ENCODE results near the gene SAE1.
"Not testable (repeated sequence)": the region's sequence is repeated elsewhere in the genome, so short reads cannot be mapped to it uniquely, and the experiment has no call there.

SAE1 gene

DNA sequence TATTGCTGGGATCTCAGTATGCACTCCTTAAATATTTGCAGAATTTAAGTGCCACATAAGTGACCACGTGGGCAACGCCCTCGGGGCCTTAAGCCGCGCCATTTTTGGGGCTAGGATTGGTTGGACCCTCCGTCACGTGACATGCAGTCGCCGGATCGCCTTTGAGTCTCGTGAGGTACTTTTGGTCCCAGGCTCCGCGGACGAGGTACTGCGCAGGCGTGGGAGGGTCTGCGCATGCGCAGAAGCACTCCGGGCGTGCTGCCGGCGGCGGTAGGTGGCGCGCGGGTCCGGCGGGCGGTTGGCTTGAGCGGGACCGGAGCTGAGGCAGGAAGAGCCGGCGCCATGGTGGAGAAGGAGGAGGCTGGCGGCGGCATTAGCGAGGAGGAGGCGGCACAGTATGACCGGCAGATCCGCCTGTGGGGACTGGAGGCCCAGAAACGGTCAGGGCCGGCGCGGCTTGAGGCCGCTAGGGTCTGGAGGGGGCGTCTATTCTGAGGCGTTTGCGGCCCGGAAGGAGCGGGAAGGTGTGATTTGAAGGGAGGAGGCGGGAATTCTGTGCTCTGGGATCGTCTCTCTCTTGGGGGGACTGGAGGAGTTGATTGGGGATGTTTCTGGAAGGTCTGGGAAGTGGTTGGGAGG, at the start of gene SAE1:
TSS of gene SAE1 (plus strand) at position 247 of the 639 bp plus-strand sequence. CDS start at position 343, 96 bp downstream.
- DNase-seq (ENCODE audit: low read depth in 3 of 3) = peak; percentile 86 to 96 (median 92)

DNA sequence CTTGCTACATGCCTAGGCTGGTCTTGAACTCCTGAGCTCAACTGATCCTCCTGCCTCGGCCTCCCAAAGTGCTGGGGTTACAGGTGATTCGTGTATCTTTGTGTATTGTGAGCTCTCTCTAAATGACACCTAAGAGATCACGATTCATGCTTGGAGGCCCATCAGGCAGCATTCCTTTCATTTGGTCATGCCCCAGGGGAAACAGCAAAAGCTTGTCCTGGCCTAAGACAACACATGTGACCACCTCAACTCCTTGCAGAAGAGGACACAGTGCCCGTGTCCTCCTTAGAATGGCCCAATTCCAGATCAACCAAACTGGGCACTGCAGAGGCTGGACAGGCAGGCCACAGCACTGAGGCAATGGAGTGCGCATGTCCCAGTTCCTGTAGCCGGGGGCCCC, 49.5 kb upstream of the SAE1 start:
- no peak for DNase-seq (ENCODE audit: low read depth in 3 of 3)

DNA sequence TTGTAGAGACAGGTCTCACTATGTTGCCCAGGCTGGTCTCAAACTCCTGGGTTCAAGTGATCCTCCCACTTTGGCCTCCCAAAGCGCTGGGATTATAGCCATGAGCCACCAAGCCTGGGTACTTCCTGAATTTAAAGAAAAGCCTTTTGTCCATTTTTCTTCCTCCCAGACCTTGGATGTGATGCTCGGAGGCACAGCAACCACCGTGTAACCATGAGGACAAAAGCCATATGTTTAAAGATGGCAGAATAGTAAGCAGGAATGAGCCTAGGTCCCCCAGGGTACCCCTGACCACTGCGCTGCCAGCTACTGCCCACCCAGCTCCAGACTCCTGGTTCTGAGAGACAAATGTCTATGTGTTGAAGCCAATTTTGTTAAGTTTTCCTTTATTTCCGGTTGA, 48.1 kb upstream of the SAE1 start:
- DNase-seq (ENCODE audit: low read depth in 3 of 3) = no peak

DNA sequence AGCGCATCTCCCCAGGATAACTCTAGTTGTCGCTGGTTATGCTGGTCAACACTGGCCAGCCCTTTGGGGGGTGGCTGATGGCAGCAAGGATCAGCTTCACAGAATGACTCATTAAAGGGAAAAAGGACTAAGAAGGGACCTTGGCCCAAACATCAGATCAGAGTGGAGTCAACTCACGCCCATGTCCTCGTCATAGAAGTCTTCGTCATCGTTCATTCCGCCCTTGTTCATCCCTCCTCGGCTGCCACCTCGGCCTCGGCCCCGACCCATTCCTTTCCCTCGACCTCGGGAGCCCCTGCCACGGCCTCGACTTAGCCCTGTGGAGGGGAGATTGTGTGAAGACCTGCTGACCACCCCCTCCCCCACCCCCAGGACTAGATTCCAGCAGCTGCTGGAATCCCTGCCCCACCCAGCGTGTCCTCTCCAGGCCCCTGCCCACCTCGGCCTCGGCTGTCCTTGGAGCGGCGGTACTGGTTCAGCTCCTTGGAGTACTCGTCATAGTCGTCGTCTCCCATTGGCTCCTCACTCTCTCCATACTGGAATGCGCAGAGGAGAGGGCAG, 45.7 kb upstream of the SAE1 start:
- no peak for DNase-seq (ENCODE audit: low read depth in 3 of 3)

DNA sequence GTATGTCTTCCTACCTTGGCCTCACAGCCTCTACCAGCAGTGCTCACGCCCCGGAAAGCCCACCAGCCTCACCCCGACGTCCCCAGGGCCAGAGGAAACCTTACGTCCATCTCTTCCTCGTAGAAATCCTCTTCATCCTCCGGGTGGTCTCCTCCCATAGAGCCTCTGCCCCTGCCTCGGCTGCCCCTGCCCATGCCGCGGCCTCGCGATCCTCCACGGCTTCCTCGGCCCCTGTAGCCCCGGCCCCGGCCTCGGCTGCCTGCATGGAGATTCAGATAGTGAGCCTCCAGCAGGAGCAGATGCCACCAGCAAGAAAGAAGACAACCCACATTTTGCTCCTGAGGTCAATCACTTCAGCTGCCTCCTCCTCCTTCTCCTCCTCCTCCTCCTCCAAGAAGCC, 44.4 kb upstream of the SAE1 start:
- no peak for DNase-seq (ENCODE audit: low read depth in 3 of 3)

DNA sequence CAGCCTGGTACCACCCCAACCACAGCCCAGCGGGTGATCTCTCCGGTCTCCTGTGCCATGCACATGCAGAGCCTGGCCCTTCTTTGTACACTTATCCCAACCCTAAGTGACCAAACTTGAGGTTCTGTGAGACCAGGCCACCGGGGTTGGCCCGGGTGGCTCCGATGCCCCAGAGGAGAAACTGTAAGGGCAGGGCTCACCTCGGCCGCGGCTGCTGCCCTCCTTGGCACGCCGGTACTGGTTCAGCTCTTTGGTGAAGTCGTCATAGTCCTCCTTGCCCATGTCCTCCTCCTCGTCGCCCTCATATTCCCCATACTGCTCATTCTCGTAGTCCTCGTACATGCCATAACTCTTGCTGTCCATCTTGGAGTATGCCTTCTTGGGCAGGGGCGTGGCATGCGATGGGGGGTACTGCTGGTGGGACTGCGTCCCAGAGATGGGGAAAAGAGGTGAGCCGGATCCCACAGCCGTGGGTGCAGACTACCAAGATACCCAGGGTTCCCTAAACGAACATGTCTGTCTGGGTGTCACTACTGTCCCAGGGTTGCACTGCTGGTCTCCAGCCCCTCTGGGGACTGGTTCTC, 40.8 kb upstream of the SAE1 start:
- DNase-seq (ENCODE audit: low read depth in 3 of 3) = no peak

DNA sequence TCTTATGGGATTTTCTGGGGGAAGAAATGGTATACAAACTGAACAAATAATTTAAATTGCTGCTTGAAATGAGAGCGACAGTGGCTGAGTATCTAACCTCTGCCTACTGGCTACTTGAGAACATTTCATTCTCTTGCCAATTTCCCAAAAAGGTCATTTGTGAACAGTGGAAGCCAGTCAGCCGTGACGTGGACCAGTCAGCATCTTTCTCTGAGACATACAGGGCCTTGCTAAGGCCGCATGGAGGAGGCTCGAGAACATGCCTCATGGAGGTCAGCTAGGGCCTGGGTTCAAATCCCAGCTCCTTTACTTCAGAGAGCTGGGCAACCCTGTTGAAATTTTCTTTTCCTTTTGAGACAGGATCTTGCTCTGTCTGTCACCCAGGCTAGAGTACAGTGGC, 37.4 kb upstream of the SAE1 start:
- DNase-seq (ENCODE audit: low read depth in 3 of 3) = no peak

DNA sequence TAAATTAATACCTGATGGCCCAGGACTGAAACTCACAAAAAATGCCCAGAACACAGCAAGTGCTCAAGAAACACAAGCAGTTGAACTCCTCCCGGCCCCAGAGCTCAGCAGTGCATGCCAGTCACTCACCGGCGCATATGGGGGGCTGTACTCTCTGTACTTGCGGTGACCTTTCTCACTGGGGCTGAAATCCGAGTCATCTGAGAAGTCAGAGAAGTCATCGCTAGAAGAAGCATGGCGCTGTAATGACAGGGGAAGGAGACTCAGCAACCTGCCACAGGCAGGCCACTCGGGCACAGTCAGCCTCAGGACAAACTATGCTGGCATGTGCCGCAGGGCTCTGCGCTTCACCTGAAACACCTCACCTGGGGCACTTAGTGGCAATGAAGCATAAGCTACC, 36.8 kb upstream of the SAE1 start:
- peak in 1 of 3 experiments; percentile 26 for DNase-seq (ENCODE audit: low read depth in 3 of 3)

DNA sequence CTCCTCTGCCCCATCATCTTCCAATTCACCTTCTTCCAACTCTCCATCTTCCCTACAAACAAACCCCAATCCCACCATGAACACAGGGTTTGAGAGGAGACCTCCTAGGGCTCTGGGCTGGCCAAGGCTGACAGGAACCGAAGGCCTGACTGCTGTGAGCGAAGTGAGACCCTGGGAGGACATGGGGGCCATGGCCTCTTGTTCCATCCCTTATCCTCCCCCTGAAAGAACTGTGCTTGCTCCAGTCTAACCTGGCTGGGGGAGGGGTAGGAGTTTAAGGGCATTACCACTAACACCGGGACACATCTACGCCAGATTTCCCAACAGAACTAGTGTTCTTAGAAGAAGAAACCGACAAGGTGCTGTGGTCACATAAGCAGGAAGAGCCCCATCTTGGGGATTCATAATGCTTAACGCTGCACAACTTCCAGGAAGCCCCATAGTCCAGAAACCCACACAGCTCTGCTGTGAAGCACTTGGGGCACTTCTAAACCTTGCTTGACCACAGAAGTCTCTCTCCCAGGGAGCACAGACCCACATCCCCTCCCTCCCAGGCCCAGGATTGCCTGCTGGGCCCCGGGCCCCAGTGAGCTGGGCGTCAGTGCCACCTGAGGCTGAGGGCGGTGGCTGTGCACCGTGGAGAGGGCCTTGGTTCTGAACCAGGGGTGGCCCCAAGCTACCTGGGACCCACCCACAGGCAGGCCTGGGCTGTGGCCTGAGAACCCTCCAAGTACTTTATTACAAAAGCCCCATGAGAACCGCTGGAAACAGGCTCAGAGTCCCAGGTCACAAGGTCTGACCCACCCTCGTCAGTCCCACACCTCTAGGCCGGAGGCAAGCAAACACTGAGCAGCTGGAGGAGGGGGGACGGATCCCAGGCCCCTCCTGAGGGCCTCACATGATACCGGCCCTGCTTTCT, 35.8 kb upstream of the SAE1 start:
- DNase-seq (ENCODE audit: low read depth in 3 of 3) = peak in 1 of 3 experiments; percentile 38

DNA sequence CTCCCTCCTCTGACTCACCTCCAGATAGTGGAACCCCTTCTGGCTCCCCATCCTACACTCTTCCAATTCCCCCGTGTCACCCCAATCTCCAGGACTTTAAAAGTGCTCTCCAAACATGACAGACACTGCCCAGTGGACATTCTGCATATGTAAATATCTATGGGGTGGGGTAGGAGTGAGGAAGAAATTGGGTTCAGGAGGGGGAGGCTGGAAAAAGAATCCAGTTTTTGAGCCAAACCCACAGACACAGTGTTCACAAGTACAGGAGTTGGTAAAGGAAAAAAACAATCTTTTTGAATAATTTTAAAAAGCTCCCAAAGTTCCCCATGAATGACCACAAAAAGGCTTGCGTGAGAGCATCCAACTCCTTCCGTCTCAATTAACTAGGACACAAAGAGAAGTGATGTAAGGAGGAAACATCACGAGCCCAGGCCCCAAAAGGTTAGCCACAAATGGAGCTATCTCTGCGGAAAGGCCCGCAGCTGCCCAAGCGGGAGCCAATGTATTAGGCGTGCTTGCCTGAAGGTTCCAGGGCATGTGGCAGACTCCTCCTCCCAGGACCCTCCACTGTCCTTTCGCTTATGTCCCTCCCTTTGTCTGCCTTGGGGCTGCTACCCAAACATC, 35.0 kb upstream of the SAE1 start:
- DNase-seq (ENCODE audit: low read depth in 3 of 3) = no peak

DNA sequence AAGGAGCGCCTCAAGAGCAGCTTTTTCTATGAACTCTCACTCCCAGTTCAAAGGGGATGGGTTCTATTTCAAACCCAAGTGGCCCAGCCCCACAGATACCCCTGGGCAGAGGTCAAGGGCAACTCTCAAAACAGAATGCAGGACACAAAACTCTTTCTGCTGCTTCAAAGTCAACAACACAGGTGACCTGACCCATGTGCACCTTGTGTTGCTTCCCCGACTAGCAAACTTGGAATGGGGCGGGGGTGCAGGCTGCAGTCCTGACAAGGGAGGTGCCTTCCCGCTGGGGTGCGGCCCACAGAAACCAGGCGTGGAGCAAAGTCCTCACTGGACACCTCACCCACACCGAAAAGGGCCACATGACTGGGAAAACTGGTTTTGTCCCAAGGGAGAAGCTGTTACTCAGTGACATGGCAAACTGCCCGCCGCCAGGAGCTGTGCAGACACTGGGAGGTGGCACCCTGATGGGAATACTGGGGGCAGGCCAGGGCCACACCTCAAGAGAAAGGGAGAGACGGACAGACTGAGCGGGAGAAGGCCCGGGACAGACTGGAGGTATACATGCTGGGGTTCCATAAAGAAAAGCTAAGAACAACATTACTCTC, 34.4 kb upstream of the SAE1 start:
- DNase-seq (ENCODE audit: low read depth in 3 of 3) = no peak

DNA sequence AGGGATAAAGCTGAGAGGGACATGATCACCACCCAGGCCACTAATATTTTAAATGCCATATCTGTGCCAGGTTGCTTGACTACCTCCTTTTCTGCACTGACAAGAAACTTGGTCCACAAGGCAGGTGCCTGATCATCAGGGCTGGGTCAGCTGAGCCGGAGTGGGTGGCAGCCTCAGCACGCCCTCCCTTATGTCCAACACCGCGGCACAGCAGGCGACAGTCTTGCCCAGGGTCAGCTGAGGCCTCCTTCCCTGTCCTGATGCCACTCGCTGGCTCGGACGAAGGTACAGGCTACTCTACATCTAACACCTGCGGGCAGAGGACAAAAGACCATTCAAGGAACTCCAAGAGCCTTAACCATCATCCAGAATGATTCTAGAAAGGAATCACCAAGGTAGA, 33.9 kb upstream of the SAE1 start:
- DNase-seq (ENCODE audit: low read depth in 3 of 3) = no peak

DNA sequence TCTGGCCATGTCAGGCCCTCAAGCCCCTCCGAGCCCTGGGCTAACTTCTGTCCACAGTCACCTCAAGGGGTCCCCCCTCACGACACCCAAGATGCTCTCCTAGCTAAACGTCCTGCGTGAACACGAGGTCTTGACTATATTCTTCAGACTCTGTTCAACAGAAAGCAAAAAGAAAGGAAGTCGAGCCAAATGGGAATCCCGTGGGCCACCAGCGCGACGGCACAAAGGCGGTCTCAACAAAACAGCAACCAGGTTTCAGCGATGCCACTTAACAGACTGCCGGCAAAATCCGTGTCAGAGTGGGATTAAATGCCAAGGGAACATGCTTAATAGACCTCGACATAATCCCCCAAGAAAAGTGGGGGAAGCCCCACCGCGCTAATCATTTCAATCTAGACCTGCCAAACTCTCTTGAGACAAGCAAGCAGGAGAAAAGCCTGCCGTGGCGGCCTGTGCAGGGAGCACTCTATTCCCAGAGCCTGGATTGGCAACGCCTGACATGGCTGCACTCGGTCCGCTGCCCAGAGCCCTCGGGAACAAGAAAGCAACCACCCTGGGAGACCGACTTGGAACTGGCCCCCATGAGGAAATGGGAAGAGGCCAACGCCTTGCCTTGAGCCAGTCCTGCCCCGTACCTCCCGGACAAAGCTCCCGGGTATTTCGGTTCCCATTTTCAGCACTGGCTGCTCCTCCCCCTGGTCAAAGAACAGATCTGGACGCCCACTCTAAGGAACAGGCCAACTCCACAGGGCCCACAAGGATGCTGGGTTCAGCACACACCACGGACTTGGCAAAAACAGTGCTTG, 33.0 kb upstream of the SAE1 start:
- DNase-seq (ENCODE audit: low read depth in 3 of 3) = no peak

DNA sequence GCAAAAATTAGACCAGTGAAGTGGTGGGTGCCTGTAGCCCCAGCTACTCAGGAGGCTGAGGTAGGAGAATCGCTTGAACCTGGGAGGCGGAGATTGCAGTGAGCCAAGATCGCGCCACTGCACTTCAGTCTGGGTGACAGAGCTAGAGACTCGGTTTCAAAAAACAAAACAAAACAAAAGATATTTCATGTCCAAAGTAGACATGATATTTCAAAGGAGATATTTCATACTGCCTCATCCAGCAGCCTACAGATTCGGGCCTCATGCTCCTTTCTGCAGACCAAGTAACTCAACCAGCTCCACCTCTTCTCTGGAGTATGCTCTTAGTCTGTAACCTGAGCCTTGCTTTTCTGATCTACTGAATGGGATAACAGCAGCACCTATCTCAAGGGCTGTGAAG, 32.0 kb upstream of the SAE1 start:
- DNase-seq (ENCODE audit: low read depth in 3 of 3) = no peak

DNA sequence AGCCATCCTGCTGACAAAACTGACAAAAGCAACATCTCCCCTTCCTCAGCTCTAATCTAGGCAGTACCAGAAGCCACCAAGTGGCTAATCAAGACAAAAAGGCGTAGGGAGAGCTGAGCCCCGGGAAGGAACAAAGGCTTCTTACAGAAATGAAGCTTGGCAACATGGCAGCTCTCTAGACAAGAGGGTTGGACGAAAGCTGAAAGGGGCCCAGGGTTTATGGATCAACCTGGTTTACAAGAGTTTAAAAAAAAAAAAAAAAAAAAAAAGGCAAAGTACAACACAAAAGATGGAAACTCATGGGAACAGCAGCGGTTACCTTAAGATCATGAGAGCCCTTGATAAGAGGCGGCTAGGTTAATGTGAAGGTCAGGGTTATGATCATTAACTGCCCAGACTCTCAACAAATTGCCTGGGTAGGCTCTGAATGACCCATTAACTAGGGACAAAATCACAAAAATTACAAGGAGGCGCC, 31.0 kb upstream of the SAE1 start:
- DNase-seq (ENCODE audit: low read depth in 3 of 3) = no peak

DNA sequence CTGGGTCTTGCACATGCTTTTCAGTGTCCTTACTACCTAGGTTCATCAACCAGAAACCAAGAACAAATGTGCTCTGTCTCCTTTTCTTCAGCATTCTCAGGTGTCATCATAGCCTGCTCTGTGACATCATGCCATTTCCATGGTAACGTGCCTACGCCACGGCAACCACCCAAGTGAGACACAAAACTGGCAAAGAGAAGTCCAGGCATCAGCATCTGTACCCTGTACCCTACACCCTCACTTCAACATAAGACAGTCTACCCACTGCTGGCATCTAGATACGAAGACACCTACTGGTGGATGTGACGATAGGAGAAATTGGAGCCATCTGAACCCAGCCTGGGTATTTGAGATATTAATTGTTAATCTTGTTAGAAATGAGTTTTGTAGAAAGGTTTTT, 30.3 kb upstream of the SAE1 start:
- DNase-seq (ENCODE audit: low read depth in 3 of 3) = no peak

DNA sequence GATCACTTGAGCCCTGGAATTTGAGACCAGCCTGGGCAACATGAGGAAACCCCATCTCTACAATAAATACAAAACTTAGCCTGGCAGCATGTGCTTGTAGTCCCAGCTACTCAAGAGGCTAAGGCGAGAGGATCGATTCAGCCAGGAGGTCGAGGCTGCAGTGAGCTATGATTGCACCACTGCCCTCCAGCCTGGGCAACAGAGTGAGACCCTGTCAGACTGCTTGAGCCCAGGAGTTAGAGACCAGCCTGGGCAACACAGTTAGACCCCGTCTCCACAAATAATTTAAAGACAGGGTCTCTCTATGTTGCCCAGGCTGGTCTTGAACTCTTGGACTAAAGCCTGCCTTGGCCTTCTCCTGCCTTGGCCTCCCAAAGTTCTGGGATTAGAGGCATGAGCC, 29.5 kb upstream of the SAE1 start:
- DNase-seq (ENCODE audit: low read depth in 3 of 3) = not testable (repeated sequence)

DNA sequence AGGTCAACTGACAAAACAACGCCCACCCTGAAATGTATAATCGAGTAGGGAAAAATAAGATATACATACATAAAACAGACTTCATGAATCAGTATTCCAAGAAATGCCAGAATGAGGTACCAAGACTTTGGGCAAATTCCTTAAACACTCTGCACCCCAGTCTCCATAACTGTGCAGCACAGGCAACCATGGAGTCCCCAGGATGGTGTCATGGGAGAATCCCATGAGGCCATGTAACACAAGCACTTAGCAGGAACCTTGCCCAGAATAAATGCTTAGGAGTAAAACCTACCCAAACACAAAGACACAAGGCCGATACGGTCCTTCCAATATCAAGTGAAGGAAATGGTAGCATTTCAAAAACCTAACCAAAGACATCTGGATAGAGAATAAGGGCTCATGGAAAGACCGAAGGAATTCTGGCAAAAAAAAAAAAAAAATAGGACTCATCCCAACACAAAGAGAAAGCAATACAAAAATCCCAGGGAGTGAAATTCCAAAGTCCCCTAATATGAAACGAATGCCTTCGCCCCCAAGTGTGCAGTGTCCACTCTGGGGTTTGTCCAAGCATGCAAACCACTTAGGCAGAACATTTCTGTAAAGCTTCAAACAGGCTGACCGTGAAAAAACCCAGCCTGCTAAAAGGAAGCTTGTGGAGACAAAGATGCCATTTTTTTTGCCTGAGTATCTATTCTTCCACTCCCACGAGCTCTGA, 28.1 kb upstream of the SAE1 start:
- no peak for DNase-seq (ENCODE audit: low read depth in 3 of 3)

DNA sequence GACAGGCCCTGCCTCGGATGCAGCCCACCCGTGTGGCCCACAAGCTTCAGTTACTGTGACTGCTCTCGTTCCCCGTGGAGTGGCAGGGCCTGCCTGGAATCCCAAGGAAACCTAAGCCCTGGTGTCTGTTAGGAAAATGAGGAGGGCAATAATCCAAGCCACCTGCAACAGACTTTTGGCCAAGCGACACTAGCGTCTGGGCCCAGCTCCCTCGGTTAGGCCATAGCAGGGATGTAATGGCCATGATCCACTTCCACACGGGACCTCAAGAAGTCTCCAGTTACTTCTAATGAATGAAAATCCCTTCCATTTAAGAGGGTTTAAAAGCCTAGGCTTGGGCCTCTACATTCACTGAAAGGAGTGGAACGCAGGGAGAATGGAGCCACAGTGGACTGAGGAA, 26.0 kb upstream of the SAE1 start:
- no peak for DNase-seq (ENCODE audit: low read depth in 3 of 3)

DNA sequence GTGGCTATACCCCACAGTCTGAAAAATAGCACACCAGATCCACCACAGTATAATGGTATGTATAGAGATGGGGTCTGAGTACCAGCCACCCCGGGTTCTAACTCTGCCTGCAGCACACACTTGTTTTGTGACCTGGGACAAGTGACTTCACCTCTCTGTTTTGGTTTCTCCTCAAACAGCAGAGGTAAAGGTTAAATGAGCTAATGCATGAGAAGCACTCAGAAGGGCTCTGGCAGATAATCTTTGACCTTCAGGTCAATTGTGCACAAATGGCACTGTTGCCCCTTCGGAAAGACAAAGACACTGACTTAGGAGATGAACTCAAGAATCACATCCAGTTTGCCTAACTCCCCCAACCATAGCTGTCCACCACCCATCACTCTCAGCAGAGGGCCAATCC, 24.8 kb upstream of the SAE1 start:
- no peak for DNase-seq (ENCODE audit: low read depth in 3 of 3)

Measured in stimulated activated CD4-positive, alpha-beta T cell treated with anti-CD3 and anti-CD28 coated beads, TNF-alpha, amount 100 ng/mL, for 24 hours (primary cell).